ENCODE measurements around the gene PPP4R1.
A peak's percentile ranks its signal among the peaks of the same experiment; 100 is the strongest.

GRCh38 chr18:9612215-9612830, 2.0 kb downstream of the PPP4R1 start:
- TF ChIP-seq, protein P1, sequence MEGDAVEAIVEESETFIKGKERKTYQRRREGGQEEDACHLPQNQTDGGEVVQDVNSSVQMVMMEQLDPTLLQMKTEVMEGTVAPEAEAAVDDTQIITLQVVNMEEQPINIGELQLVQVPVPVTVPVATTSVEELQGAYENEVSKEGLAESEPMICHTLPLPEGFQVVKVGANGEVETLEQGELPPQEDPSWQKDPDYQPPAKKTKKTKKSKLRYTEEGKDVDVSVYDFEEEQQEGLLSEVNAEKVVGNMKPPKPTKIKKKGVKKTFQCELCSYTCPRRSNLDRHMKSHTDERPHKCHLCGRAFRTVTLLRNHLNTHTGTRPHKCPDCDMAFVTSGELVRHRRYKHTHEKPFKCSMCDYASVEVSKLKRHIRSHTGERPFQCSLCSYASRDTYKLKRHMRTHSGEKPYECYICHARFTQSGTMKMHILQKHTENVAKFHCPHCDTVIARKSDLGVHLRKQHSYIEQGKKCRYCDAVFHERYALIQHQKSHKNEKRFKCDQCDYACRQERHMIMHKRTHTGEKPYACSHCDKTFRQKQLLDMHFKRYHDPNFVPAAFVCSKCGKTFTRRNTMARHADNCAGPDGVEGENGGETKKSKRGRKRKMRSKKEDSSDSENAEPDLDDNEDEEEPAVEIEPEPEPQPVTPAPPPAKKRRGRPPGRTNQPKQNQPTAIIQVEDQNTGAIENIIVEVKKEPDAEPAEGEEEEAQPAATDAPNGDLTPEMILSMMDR (IDR thresholded peaks at IDR 0.05), result peak; percentile 39 to 61 (median 60)
- no peak for TF ChIP-seq POLR2A (IDR thresholded peaks at IDR 0.05)
